Upper lobe of right lung (tissue), 1 donor: Measurements from ENCODE around the gene MYCL. TPM values are rescaled to one million over a fixed set of nuclear protein-coding genes. Genes with fewer than 3 reads are reported as not detected.
A peak's percentile ranks its signal among the peaks of the same experiment; 100 is the strongest.

Experiments used
- ATAC-seq: fragments of 200-7000 bp; cut with Tn5 transposase; one replicate; pipeline ENCODE4 v1.9.1; 2020; ENCODE audit warnings: mild to moderate bottlenecking, moderate library complexity
- DNase-seq: peaks from one replicate; pipeline ENCODE4 v3.0.0-alpha.2; 2020
- H3K27ac ChIP-seq: fragments of 200-600 bp; one replicate; pipeline ENCODE4 v1.8.0; 2022
- H3K27me3 ChIP-seq: fragments of 200-600 bp; one replicate; pipeline ENCODE4 v1.8.0; 2022; ENCODE audit warnings: mild to moderate bottlenecking
- H3K36me3 ChIP-seq: fragments of 200-600 bp; one replicate; pipeline ENCODE4 v1.8.0; 2022
- H3K4me1 ChIP-seq: fragments of 200-600 bp; one replicate; pipeline ENCODE4 v1.8.0; 2022
- H3K4me3 ChIP-seq: fragments of 200-600 bp; one replicate; pipeline ENCODE4 v1.8.0; 2022; ENCODE audit warnings: mild to moderate bottlenecking
- H3K9me3 ChIP-seq: fragments of 200-600 bp; one replicate; pipeline ENCODE4 v1.8.0; 2022
- intact Hi-C: fragments of 100-400 bp; cut with DNase I; formaldehyde crosslinking; loops from one replicate; pipeline ENCODE4 v1.11.0; 2022
- total RNA-seq: library from RNA; stranded (reverse); fragmentation: NEBNext Ultra II Directional; extraction: Animal tissue kit (Norgen Biotek cat#: 25700); gene quantifications from one replicate; pipeline ENCODE4 v1.2.1, GENCODE V29; 2021
- TF ChIP-seq, protein P1 (sequence below): fragments of 200-600 bp; IDR thresholded peaks from one replicate; pipeline ENCODE4 v1.8.0; 2022; ENCODE audit warnings: antibody characterized with exemption
- donor health status: DM: no; HTN: yes; CAD: no; lungs with severe emphysema.

MYCL gene
- total RNA-seq, 1 donor from 2014 or later = 3.6 TPM

- DNase-seq = no peak
- H3K27ac ChIP-seq = no peak overlapping the region
- H3K9me3 ChIP-seq = no peaks in the 10 kb centered on the region
These were observed 8.5 kb upstream of the MYCL start for GRCh38 chr1:39910263-39910662.

DNA sequence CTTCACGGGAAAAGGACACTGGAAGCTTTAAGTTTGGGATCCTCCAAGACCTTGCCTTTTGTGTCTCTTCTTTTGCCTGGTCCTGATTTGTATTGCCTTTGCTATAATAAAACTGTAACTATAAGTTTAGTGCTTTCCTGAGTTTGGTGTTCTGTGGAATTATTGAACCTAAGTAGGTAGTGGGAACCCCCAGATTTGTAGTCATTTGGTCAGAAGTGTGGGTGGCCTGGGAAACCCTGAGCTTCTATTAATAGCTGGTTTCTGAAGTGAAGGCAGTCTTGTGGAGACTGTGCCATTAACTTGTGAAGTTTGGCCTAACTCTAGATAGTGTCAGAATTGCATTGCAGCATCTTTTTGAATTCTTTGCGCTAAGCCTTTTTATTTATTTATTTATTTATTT, 6.8 kb upstream of the MYCL start:
- intact Hi-C loops = loop anchor here (10.0 kb wide), 1 partner anchor 84 kb away; no protein-coding TSS in a partner anchor
- Histone ChIP-seq H3K36me3 (no peaks in the 10 kb centered on the region), H3K27me3 (no peaks in the 10 kb centered on the region), H3K9me3 (no peaks in the 10 kb centered on the region), H3K4me1 (no peaks in the 10 kb centered on the region), H3K27ac (no peak overlapping the region), H3K4me3 (no peak overlapping the region)
- TF ChIP-seq, protein P1, sequence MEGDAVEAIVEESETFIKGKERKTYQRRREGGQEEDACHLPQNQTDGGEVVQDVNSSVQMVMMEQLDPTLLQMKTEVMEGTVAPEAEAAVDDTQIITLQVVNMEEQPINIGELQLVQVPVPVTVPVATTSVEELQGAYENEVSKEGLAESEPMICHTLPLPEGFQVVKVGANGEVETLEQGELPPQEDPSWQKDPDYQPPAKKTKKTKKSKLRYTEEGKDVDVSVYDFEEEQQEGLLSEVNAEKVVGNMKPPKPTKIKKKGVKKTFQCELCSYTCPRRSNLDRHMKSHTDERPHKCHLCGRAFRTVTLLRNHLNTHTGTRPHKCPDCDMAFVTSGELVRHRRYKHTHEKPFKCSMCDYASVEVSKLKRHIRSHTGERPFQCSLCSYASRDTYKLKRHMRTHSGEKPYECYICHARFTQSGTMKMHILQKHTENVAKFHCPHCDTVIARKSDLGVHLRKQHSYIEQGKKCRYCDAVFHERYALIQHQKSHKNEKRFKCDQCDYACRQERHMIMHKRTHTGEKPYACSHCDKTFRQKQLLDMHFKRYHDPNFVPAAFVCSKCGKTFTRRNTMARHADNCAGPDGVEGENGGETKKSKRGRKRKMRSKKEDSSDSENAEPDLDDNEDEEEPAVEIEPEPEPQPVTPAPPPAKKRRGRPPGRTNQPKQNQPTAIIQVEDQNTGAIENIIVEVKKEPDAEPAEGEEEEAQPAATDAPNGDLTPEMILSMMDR = no peak
- DNase-seq = no peak
- ATAC-seq = no peak

More at GRCh38 chr1:39910263-39910662, 8.5 kb upstream of the MYCL start:
- Histone ChIP-seq H3K4me1 (no peaks in the 10 kb centered on the region), H3K4me3 (no peak overlapping the region), H3K27me3 (no peaks in the 10 kb centered on the region), H3K36me3 (no peaks in the 10 kb centered on the region)
- TF ChIP-seq, protein P1 = no peak
- intact Hi-C loops = loop anchor here (10.0 kb wide), 1 partner anchor 55 kb away; no protein-coding TSS in a partner anchor
- ATAC-seq = no peak

- ATAC-seq (peak; percentile 31), DNase-seq (no peak)
- Histone ChIP-seq H3K4me3 (no peak overlapping the region), H3K27me3 (no peaks in the 10 kb centered on the region), H3K36me3 (no peaks in the 10 kb centered on the region), H3K4me1 (no peaks in the 10 kb centered on the region), H3K9me3 (no peaks in the 10 kb centered on the region), H3K27ac (no peak overlapping the region)
- intact Hi-C loops = loop anchor here (10.0 kb wide), 1 partner anchor 83 kb away; no protein-coding TSS in a partner anchor
- TF ChIP-seq, protein P1 = no peak
These were observed 6.1 kb upstream of the MYCL start for GRCh38 chr1:39907528-39908453.

GRCh38 chr1:39905172-39905571, 3.5 kb upstream of the MYCL start:
- no peak overlapping the region for H3K4me3 ChIP-seq
- no peaks in the 10 kb centered on the region for H3K9me3 ChIP-seq
- ATAC-seq = no peak
- H3K36me3 ChIP-seq = no peaks in the 10 kb centered on the region
- no peak overlapping the region for H3K27ac ChIP-seq
- intact Hi-C loops = loop anchor here (10.0 kb wide), 1 partner anchor 80 kb away; no protein-coding TSS in a partner anchor
- peaks cover 9% of the 10 kb centered on the region for H3K4me1 ChIP-seq
- no peaks in the 10 kb centered on the region for H3K27me3 ChIP-seq
- DNase-seq = no peak
- TF ChIP-seq, protein P1 = no peak

DNA sequence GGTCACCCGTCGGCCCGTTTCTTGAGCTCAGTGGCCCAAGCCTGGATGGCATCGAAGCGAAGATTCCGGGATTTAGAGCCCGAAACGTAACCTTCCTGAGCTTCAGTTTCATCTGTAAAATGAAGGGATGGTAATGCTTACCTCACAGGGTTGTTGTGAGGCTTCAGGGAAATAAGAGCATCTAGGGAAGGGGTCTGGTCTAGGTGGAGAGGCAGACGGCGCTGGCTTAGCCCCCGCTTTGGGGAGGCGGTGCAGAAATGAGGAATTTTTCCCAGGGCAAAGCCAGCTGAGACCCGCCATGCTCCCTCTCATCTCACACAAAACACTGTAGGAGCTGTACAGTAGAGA, 717 bp upstream of the MYCL start:
- Histone ChIP-seq H3K36me3 (no peaks in the 10 kb centered on the region), H3K27me3 (no peaks in the 10 kb centered on the region), H3K4me1 (peaks cover 9% of the 10 kb centered on the region), H3K4me3 (peak overlapping the region; percentile 56), H3K27ac (no peak overlapping the region), H3K9me3 (no peaks in the 10 kb centered on the region)
- intact Hi-C loops = loop anchor here (10.0 kb wide), 1 partner anchor 78 kb away; no protein-coding TSS in a partner anchor
- DNase-seq (no peak), ATAC-seq (no peak)
- TF ChIP-seq, protein P1 = no peak
